Measurements from ENCODE around the gene ZNF10. TPM values are rescaled to one million over a fixed set of nuclear protein-coding genes. Genes with fewer than 3 reads are reported as not detected.

ZNF10 gene
- total and polyA plus RNA-seq, 2 of the 8 experiments (the other 6 are each of a cell fraction or from before 2014, with no cell fraction given): 5.2 to 11.9 TPM

DNA sequence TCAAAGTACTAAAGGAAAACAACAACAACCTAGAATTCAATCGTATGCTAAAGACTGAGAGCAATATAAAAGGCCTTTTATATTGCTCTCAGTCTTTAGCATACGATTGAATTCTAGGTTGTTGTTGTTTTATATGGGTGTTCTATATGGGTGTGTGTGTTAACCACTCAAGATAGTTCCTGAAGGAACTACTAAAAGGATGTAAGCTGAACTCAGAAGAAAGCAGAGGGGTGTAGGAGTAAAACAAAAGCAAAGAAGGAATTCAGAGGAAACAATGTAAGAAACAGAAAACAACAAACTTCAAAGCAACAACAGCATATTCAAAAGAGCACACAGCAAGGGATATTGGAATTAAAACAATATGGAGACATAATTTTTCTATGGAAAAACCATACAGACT is 5.8 kb upstream of the ZNF10 start:
- no peak overlapping the region for H2BK12ac ChIP-seq (ENCODE audit: low read depth, low read length)
- peaks cover 6 to 81% (median 49%) of the 10 kb centered on the region in 4 experiments for H3K36me3 ChIP-seq (ENCODE audit: control insufficient read depth in 2 of 4, insufficient read depth in 4 of 4, low read length in 3 of 4)
- no peaks in the 10 kb centered on the region for H4K20me1 ChIP-seq (replicated peaks in 1 of 2; ENCODE audit: control insufficient read depth in 1 of 2, insufficient read depth in 2 of 2, low read length in 2 of 2)
- H3K23me2 ChIP-seq (ENCODE audit: low read depth, low read length): no peaks in the 10 kb centered on the region; the same call in 1 of the 2 replicates
- ChIA-PET POLR2A (ENCODE audit: partially characterized antibody) (no interaction called here), CTCF (ENCODE audit: partially characterized antibody) (no interaction called here)
- no peak overlapping the region for H3K4ac ChIP-seq (replicated peaks; ENCODE audit: insufficient read length, low read depth, low read length)
- FAIRE-seq (no peak), DNase-seq (ENCODE audit: low read depth in 1 of 2, low spot score in 2 of 2) (no peak)
- no peak overlapping the region for H3K27ac ChIP-seq (ENCODE audit: low read depth, low read length)
- H3K56ac ChIP-seq (replicated peaks; ENCODE audit: insufficient read length, low read depth, low read length): no peak overlapping the region
- no peak overlapping the region for H3K9ac ChIP-seq (replicated peaks in 1 of 4; ENCODE audit: extremely low read depth in 1 of 4, low read depth in 3 of 4, low read length in 3 of 4)
- H3K18ac ChIP-seq (ENCODE audit: extremely low read depth, low read length): no peak overlapping the region
- no peak overlapping the region for H3K4me3 ChIP-seq (ENCODE audit: extremely low read depth in 1 of 4, insufficient read depth in 2 of 4, low read depth in 3 of 4, low read length in 4 of 4)
- H4K5ac ChIP-seq (ENCODE audit: insufficient read length, low read depth, low read length): no peak overlapping the region
- H2AK5ac ChIP-seq (ENCODE audit: low read depth, low read length): no peak overlapping the region
- H2BK15ac ChIP-seq (ENCODE audit: low read length): no peak overlapping the region
- 96% methylated on average over 2 of the region's 2 CpGs; no CpG with 5 or more reads in 1 of the 2 experiments for WGBS, 2 experiments (ENCODE audit: extremely low coverage in 1 of 2, insufficient coverage in 1 of 2, insufficient read length in 1 of 2, insufficient replicate concordance in 2 of 2, low coverage in 1 of 2, low lambda C conversion rate in 2 of 2, missing lambda C conversion rate in 1 of 2)
- H4K91ac ChIP-seq (replicated peaks; ENCODE audit: insufficient read length, low read length): no peak overlapping the region
- H3K4me1 ChIP-seq (replicated peaks in 1 of 4; ENCODE audit: control insufficient read depth in 3 of 4, insufficient read depth in 4 of 4, low read length in 3 of 4): no peaks in the 10 kb centered on the region
- no peak overlapping the region for H3K14ac ChIP-seq (ENCODE audit: insufficient read length)
- H3K23ac ChIP-seq (ENCODE audit: insufficient read length): no peak overlapping the region
- TF ChIP-seq, protein P1, sequence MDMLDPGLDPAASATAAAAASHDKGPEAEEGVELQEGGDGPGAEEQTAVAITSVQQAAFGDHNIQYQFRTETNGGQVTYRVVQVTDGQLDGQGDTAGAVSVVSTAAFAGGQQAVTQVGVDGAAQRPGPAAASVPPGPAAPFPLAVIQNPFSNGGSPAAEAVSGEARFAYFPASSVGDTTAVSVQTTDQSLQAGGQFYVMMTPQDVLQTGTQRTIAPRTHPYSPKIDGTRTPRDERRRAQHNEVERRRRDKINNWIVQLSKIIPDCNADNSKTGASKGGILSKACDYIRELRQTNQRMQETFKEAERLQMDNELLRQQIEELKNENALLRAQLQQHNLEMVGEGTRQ (IDR thresholded peaks at IDR 0.05; ENCODE audit: low read length): no peak
- no peak for TF ChIP-seq TAF1 (IDR thresholded peaks at IDR 0.05; ENCODE audit: low read depth, low read length)
- peaks cover 2% of the 10 kb centered on the region; the same call in 1 of the 2 replicates for H3K79me1 ChIP-seq (ENCODE audit: low read depth, low read length)
- H4K8ac ChIP-seq (ENCODE audit: extremely low read depth, insufficient read depth, low read length): no peak overlapping the region
- H2BK120ac ChIP-seq (replicated peaks; ENCODE audit: low read depth, low read length): no peak overlapping the region
- H2BK20ac ChIP-seq (ENCODE audit: low read length): no peak overlapping the region
- H3K27me3 ChIP-seq (replicated peaks in 1 of 4; ENCODE audit: control insufficient read depth in 3 of 4, extremely low read depth in 1 of 4, insufficient read depth in 3 of 4, low read length in 3 of 4): no peaks in the 10 kb centered on the region
- no peak overlapping the region for H2AFZ ChIP-seq (ENCODE audit: low read length)
- no peak overlapping the region for H3K4me2 ChIP-seq (ENCODE audit: insufficient read depth in 1 of 2, low read depth in 2 of 2, low read length in 2 of 2)
- peaks cover 0 to 24% of the 10 kb centered on the region in 2 experiments; a peak in 2 of 4 replicates for H3K79me2 ChIP-seq (ENCODE audit: control insufficient read depth in 1 of 2, insufficient read depth in 2 of 2, low read length in 2 of 2)
- H2BK5ac ChIP-seq (ENCODE audit: low read depth, low read length): no peak overlapping the region
- peaks cover 72 to 74% of the 10 kb centered on the region in 2 experiments for H3K9me3 ChIP-seq (ENCODE audit: insufficient read depth in 2 of 2, low read depth in 1 of 2, low read length in 1 of 2)

Data from H1 (cell line).